Measurements from ENCODE around the gene PROM1.

DNA sequence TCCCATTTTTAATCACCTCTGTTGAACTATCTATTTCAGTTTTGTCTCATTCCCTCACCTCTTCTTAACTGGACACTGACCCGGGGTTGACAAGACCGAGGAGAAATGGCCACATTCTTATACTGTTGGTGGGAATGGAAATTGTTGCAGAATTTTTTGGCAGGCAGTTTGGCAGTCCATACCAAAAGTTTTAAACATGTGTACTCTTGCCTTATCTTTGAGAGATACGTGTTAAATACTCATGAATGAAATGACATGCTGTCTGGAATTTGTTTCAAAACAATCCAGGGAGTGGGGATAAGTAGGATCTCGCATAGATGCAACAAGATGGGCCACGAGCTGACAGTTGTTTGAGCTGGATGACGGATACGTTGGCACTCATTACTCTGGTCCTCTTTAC lies 157.3 kb downstream of the PROM1 start:
- TF ChIP-seq, protein P1, sequence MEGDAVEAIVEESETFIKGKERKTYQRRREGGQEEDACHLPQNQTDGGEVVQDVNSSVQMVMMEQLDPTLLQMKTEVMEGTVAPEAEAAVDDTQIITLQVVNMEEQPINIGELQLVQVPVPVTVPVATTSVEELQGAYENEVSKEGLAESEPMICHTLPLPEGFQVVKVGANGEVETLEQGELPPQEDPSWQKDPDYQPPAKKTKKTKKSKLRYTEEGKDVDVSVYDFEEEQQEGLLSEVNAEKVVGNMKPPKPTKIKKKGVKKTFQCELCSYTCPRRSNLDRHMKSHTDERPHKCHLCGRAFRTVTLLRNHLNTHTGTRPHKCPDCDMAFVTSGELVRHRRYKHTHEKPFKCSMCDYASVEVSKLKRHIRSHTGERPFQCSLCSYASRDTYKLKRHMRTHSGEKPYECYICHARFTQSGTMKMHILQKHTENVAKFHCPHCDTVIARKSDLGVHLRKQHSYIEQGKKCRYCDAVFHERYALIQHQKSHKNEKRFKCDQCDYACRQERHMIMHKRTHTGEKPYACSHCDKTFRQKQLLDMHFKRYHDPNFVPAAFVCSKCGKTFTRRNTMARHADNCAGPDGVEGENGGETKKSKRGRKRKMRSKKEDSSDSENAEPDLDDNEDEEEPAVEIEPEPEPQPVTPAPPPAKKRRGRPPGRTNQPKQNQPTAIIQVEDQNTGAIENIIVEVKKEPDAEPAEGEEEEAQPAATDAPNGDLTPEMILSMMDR (conservative IDR thresholded peaks at IDR 0.05; ENCODE audit: low read length): no peak
- no peak for TF ChIP-seq EZH2phosphoT487 (IDR thresholded peaks at IDR 0.05; ENCODE audit: borderline replicate concordance, low read depth, low read length)

Measured in OCI-LY7 (cell line).